AG10803 (cell line): ENCODE results near the gene C9orf43.
"Not testable (repeated sequence)": the region's sequence is repeated elsewhere in the genome, so short reads cannot be mapped to it uniquely, and the experiment has no call there.

ENCODE experiments used
- DNase-seq: peaks from one replicate; pipeline ENCODE4 v3.0.0; 2010; ENCODE audit warnings: low read depth
- H3K4me3 ChIP-seq: 2 replicates; pipeline ENCODE4 v1.5.1; 2011; ENCODE audit warnings: mild to moderate bottlenecking, low read length, control low read depth
- CTCF ChIP-seq: conservative IDR thresholded peaks from 2 replicates; pipeline ENCODE4 v1.5.1; 2011; ENCODE audit warnings: mild to moderate bottlenecking, low read length, control low read depth, inconsistent platforms

C9orf43 gene

GRCh38 chr9:113395000-113395861 is 15.3 kb upstream of the C9orf43 start:
- no peak for TF ChIP-seq CTCF
- H3K4me3 ChIP-seq = no peak overlapping the region
- no peak for DNase-seq

GRCh38 chr9:113397203-113397631 is 13.3 kb upstream of the C9orf43 start:
- no peak for DNase-seq
- H3K4me3 ChIP-seq = no peak overlapping the region
- TF ChIP-seq CTCF = no peak

GRCh38 chr9:113398796-113399195 is 11.8 kb upstream of the C9orf43 start:
- H3K4me3 ChIP-seq = no peak overlapping the region
- no peak for TF ChIP-seq CTCF
- no peak for DNase-seq

GRCh38 chr9:113399646-113400200 is 10.8 kb upstream of the C9orf43 start:
- H3K4me3 ChIP-seq = no peak overlapping the region; the same call in 1 of the 2 replicates
- TF ChIP-seq CTCF = no peak
- no peak for DNase-seq

- DNase-seq = peak; percentile 98
- H3K4me3 ChIP-seq = peak within 1 kb of the TSS; percentile 95
- TF ChIP-seq CTCF = peak; percentile 74
Observed at GRCh38 chr9:113401027-113401792, 9.3 kb upstream of the C9orf43 start, which contains the start of gene ALAD. TSS of gene ALAD (minus strand) at chr9:113401284. CDS start at chr9:113393559, 7,725 bp downstream.

GRCh38 chr9:113403646-113404045 is 6.9 kb upstream of the C9orf43 start:
- no peak overlapping the region for H3K4me3 ChIP-seq
- DNase-seq = no peak
- no peak for TF ChIP-seq CTCF

GRCh38 chr9:113406353-113406752 is 4.2 kb upstream of the C9orf43 start:
- H3K4me3 ChIP-seq, DNase-seq: not testable (repeated sequence)
